HUDEP-2 (cell line): Measurements from ENCODE around the gene IL16.
"Not testable (repeated sequence)": the region's sequence is repeated elsewhere in the genome, so short reads cannot be mapped to it uniquely, and the experiment has no call there.

Experiments
- DNase-seq, 76 experiments: peaks; one replicate each; lab custom pipeline; 2025; ENCODE audit not compliant: unreplicated experiment in 76 of 76; lab: John Stamatoyannopoulos, UW

IL16 gene

GRCh38 chr15:81196576-81197254 lies at the start of gene IL16:
Gene IL16, plus strand, starts transcription at chr15:81196879. Its CDS starts 28,521 bp downstream, at chr15:81225400.
- no peak for DNase-seq

- DNase-seq = no peak
Observed at GRCh38 chr15:81151389-81151788, 45.3 kb upstream of the IL16 start.

GRCh38 chr15:81152339-81152738 lies 44.3 kb upstream of the IL16 start:
- DNase-seq = peak in 1 of 76 experiments; percentile 1

- DNase-seq = no peak
Observed at GRCh38 chr15:81152799-81153198, 43.9 kb upstream of the IL16 start.

- DNase-seq = peak in 27 of 76 experiments; percentile 4 to 59 (median 30)
Observed at GRCh38 chr15:81155375-81156218, 41.1 kb upstream of the IL16 start.

- DNase-seq = no peak
Observed at GRCh38 chr15:81156324-81156723, 40.4 kb upstream of the IL16 start.

GRCh38 chr15:81157195-81157938 lies 39.3 kb upstream of the IL16 start:
- DNase-seq = no peak

- DNase-seq = no peak
Observed at GRCh38 chr15:81157939-81158223, 38.8 kb upstream of the IL16 start.

- not testable (repeated sequence) for DNase-seq
Observed at GRCh38 chr15:81158561-81158960, 38.1 kb upstream of the IL16 start.

- DNase-seq = no peak
Observed at GRCh38 chr15:81160312-81161159, 36.1 kb upstream of the IL16 start.

- no peak for DNase-seq
Observed at GRCh38 chr15:81161160-81161673, 35.5 kb upstream of the IL16 start.

GRCh38 chr15:81161851-81162250 lies 34.8 kb upstream of the IL16 start:
- DNase-seq = peak in 1 of 76 experiments; percentile 9

- no peak for DNase-seq
Observed at GRCh38 chr15:81163961-81164800, 32.5 kb upstream of the IL16 start.

- DNase-seq = no peak
Observed at GRCh38 chr15:81165535-81165934, 31.1 kb upstream of the IL16 start.

- DNase-seq = no peak
Observed at GRCh38 chr15:81166636-81167305, 29.9 kb upstream of the IL16 start.

- no peak for DNase-seq
Observed at GRCh38 chr15:81168131-81168526, 28.6 kb upstream of the IL16 start.

GRCh38 chr15:81168644-81169043 lies 28.0 kb upstream of the IL16 start:
- no peak for DNase-seq

GRCh38 chr15:81170511-81170910 lies 26.2 kb upstream of the IL16 start:
- DNase-seq = no peak

- no peak for DNase-seq
Observed at GRCh38 chr15:81171286-81171685, 25.4 kb upstream of the IL16 start.
